ENCODE results near the gene SORCS3.

DNA sequence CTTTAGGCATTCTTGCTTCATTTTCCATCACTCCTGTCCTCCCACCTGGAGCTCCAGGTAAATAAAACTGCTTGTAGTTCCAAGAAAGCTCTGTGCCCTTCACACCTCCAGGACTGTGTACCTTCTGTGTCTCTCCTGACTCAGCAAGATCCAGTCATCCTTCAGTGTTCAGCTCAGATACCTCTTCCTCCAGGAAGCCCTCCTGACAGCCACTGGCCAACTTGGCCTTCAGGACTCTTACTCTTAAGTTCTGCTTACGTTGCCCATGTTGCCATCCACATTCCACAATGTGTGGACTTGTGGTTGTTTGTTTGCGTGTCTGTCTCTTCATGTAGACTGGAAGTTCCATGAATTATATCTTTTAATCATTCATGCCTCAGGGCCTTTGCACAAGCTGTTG, 48.0 kb downstream of the SORCS3 start:
- TF ChIP-seq, protein P1, sequence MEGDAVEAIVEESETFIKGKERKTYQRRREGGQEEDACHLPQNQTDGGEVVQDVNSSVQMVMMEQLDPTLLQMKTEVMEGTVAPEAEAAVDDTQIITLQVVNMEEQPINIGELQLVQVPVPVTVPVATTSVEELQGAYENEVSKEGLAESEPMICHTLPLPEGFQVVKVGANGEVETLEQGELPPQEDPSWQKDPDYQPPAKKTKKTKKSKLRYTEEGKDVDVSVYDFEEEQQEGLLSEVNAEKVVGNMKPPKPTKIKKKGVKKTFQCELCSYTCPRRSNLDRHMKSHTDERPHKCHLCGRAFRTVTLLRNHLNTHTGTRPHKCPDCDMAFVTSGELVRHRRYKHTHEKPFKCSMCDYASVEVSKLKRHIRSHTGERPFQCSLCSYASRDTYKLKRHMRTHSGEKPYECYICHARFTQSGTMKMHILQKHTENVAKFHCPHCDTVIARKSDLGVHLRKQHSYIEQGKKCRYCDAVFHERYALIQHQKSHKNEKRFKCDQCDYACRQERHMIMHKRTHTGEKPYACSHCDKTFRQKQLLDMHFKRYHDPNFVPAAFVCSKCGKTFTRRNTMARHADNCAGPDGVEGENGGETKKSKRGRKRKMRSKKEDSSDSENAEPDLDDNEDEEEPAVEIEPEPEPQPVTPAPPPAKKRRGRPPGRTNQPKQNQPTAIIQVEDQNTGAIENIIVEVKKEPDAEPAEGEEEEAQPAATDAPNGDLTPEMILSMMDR (IDR thresholded peaks at IDR 0.05; ENCODE audit: insufficient read depth, low read depth, low read length), result no peak
- TF ChIP-seq EZH2 (IDR thresholded peaks at IDR 0.05; ENCODE audit: insufficient read depth, low read length), result no peak
